Left lung (tissue), 10 donors: Measurements from ENCODE around the gene RGL3. TPM values are rescaled to one million over a fixed set of nuclear protein-coding genes. Genes with fewer than 3 reads are reported as not detected.

Source experiments
- ATAC-seq: fragments of 200-7000 bp; cut with Tn5 transposase; one replicate; pipeline ENCODE4 v1.9.1; 2020; ENCODE audit warnings: moderate library complexity
- DNase-seq, 4 donors: peaks; one replicate each; pipeline ENCODE4 v3.0.0-alpha.2; 2013 to 2020
- H3K27ac ChIP-seq, 2 donors: fragments of 200-600 bp; sonication (generic) in 1 of 2; one replicate each; pipeline versions ENCODE4 v1.5.0 to v1.8.0; 2020 to 2021
- H3K27me3 ChIP-seq, 2 donors: fragments of 200-600 bp; sonication (generic) in 1 of 2; one replicate each; pipeline versions ENCODE4 v1.5.0 to v1.8.0; 2020 to 2021
- H3K36me3 ChIP-seq, 2 donors: fragments of 200-600 bp; sonication (generic) in 1 of 2; one replicate each; pipeline versions ENCODE4 v1.5.0 to v1.8.0; 2020 to 2021
- H3K4me1 ChIP-seq, 2 donors: fragments of 200-600 bp; one replicate each; pipeline ENCODE4 v1.8.0; 2021
- H3K4me3 ChIP-seq, 2 donors: fragments of 200-600 bp; sonication (generic) in 1 of 2; one replicate each; pipeline versions ENCODE4 v1.5.0 to v1.8.0; 2020 to 2021; ENCODE audit warnings: mild to moderate bottlenecking in 1 of 2
- H3K9me3 ChIP-seq, 2 donors: fragments of 200-600 bp; sonication (generic) in 1 of 2; one replicate each; pipeline versions ENCODE4 v1.5.0 to v1.8.0; 2020 to 2021
- CTCF ChIP-seq, 2 donors: fragments of 200-600 bp; sonication (generic) in 1 of 2; IDR thresholded peaks; one replicate each; pipeline versions ENCODE4 v1.5.0 to v1.8.0; 2021; ENCODE audit warnings: antibody characterized with exemption in 2 of 2
- intact Hi-C, 2 donors: fragments of 100-400 bp; cut with DNase I; formaldehyde crosslinking; loops; one replicate each; pipeline versions ENCODE4 v1.11.2 to v1.14.2; 2022
- polyA plus RNA-seq, 6 donors: library from polyadenylated mRNA; unstranded; fragments of 120-200 nt; gene quantifications; one replicate each; pipeline ENCODE4 v1.2.1, GENCODE V29; 2013; ENCODE audit not compliant: insufficient read length in 6 of 6
- total RNA-seq, 2 donors: library from RNA; stranded (reverse); fragmentation: NEBNext Ultra II Directional; extraction: Animal tissue kit (Norgen Biotek cat#: 25700); gene quantifications; one replicate each; pipeline ENCODE4 v1.2.1, GENCODE V29; 2021
- donor health status: DM: no; HTN: yes; CAD: no.
- donor health status: DM: no; HTN: no; CAD: no.

RGL3 gene
- total and polyA plus RNA-seq, 8 donors = 32.9 to 68.2 (median 56.6) TPM

- TF ChIP-seq CTCF (IDR thresholded peaks at IDR 0.05) = no peak
- ATAC-seq (peak; percentile 89), DNase-seq (peak in 2 of 4 donors; percentile 66 to 90)
- Histone ChIP-seq H3K4me1 (peaks cover 0 to 7% of the 10 kb centered on the region in 2 donors), H3K27me3 (no peaks in the 10 kb centered on the region), H3K27ac (no peak overlapping the region), H3K9me3 (no peaks in the 10 kb centered on the region), H3K4me3 (peak overlapping the region in 1 of 2 donors; percentile 11), H3K36me3 (peaks cover 0 to 66% of the 10 kb centered on the region in 2 donors)
- intact Hi-C loops = no loop called here
Observed at GRCh38 chr19:11361037-11361770, 57.9 kb downstream of the RGL3 start.

- intact Hi-C loops = no loop called here
- H3K27ac ChIP-seq = no peak overlapping the region
- H3K36me3 ChIP-seq = peaks cover 0 to 48% of the 10 kb centered on the region in 2 donors
- H3K4me1 ChIP-seq = peaks cover 0 to 19% of the 10 kb centered on the region in 2 donors
- H3K27me3 ChIP-seq = no peaks in the 10 kb centered on the region
- no peak for DNase-seq
- no peak for ATAC-seq
- no peak for TF ChIP-seq CTCF (IDR thresholded peaks at IDR 0.05)
- no peaks in the 10 kb centered on the region for H3K9me3 ChIP-seq
- no peak overlapping the region for H3K4me3 ChIP-seq
Observed at GRCh38 chr19:11359421-11359820, 59.7 kb downstream of the RGL3 start.

GRCh38 chr19:11356676-11357550 lies 62.2 kb downstream of the RGL3 start:
- no peak for ATAC-seq
- H3K4me3 ChIP-seq = no peak overlapping the region
- no peaks in the 10 kb centered on the region for H3K9me3 ChIP-seq
- no peak for TF ChIP-seq CTCF (IDR thresholded peaks at IDR 0.05)
- no peak overlapping the region for H3K27ac ChIP-seq
- DNase-seq = no peak
- peaks cover 0 to 27% of the 10 kb centered on the region in 2 donors for H3K36me3 ChIP-seq
- peaks cover 0 to 21% of the 10 kb centered on the region in 2 donors for H3K4me1 ChIP-seq
- no peaks in the 10 kb centered on the region for H3K27me3 ChIP-seq
- intact Hi-C loops = no loop called here

GRCh38 chr19:11356074-11356397 lies 63.1 kb downstream of the RGL3 start:
- H3K27ac ChIP-seq = no peak overlapping the region
- H3K4me1 ChIP-seq = peaks cover 0 to 17% of the 10 kb centered on the region in 2 donors
- peak overlapping the region; percentile 44 to 58 for H3K4me3 ChIP-seq
- H3K27me3 ChIP-seq = no peaks in the 10 kb centered on the region
- intact Hi-C loops = no loop called here
- peaks cover 0 to 19% of the 10 kb centered on the region in 2 donors for H3K36me3 ChIP-seq
- no peak for TF ChIP-seq CTCF (IDR thresholded peaks at IDR 0.05)
- no peak for ATAC-seq
- H3K9me3 ChIP-seq = no peaks in the 10 kb centered on the region
- DNase-seq = no peak
